ENCODE measurements around the gene PLA2G12A.
"Not testable (repeated sequence)": the region's sequence is repeated elsewhere in the genome, so short reads cannot be mapped to it uniquely, and the experiment has no call there.

PLA2G12A gene

GRCh38 chr4:109728385-109728784 is 1.5 kb downstream of the PLA2G12A start:
- no peak for DNase-seq

GRCh38 chr4:109723110-109723509 is 6.8 kb downstream of the PLA2G12A start:
- DNase-seq = no peak

GRCh38 chr4:109722357-109722756 is 7.5 kb downstream of the PLA2G12A start:
- DNase-seq = no peak

GRCh38 chr4:109721033-109721432 is 8.8 kb downstream of the PLA2G12A start:
- DNase-seq = no peak

- DNase-seq = no peak
These were observed 10.3 kb downstream of the PLA2G12A start for GRCh38 chr4:109719604-109720003.

- no peak for DNase-seq
These were observed 11.1 kb downstream of the PLA2G12A start for GRCh38 chr4:109718759-109719158.

- DNase-seq = no peak
These were observed 16.4 kb downstream of the PLA2G12A start for GRCh38 chr4:109713500-109713899.

- DNase-seq = no peak
These were observed 20.9 kb downstream of the PLA2G12A start for GRCh38 chr4:109708990-109709389.

GRCh38 chr4:109708435-109708834 is 21.4 kb downstream of the PLA2G12A start:
- DNase-seq = no peak

- peak; percentile 90 for DNase-seq
These were observed 26.1 kb downstream of the PLA2G12A start for GRCh38 chr4:109703664-109704361.

GRCh38 chr4:109702950-109703663 is 26.8 kb downstream of the PLA2G12A start, which contains the start of gene CASP6:
CASP6 (minus strand) TSS chr4:109703445; CDS start chr4:109703395, 50 bp downstream.
- peak; percentile 93 for DNase-seq

GRCh38 chr4:109701566-109702410 is 28.1 kb downstream of the PLA2G12A start:
- DNase-seq = no peak

- no peak for DNase-seq
These were observed 30.2 kb downstream of the PLA2G12A start for GRCh38 chr4:109699553-109700225.

GRCh38 chr4:109698656-109699055 is 31.2 kb downstream of the PLA2G12A start:
- DNase-seq = no peak

GRCh38 chr4:109691411-109691920 is 38.4 kb downstream of the PLA2G12A start:
- no peak for DNase-seq

- no peak for DNase-seq
These were observed 39.0 kb downstream of the PLA2G12A start for GRCh38 chr4:109690690-109691410.

GRCh38 chr4:109684727-109685126 is 45.1 kb downstream of the PLA2G12A start:
- DNase-seq = no peak

- no peak for DNase-seq
These were observed 46.1 kb downstream of the PLA2G12A start for GRCh38 chr4:109683621-109684253.

- DNase-seq = peak; percentile 9
These were observed 47.0 kb downstream of the PLA2G12A start for GRCh38 chr4:109682875-109683274.

- DNase-seq = not testable (repeated sequence)
These were observed 50.9 kb downstream of the PLA2G12A start for GRCh38 chr4:109678925-109679324.

GRCh38 chr4:109678472-109678871 is 51.4 kb downstream of the PLA2G12A start:
- not testable (repeated sequence) for DNase-seq
